ENCODE measurements around the gene SPDL1.

DNA sequence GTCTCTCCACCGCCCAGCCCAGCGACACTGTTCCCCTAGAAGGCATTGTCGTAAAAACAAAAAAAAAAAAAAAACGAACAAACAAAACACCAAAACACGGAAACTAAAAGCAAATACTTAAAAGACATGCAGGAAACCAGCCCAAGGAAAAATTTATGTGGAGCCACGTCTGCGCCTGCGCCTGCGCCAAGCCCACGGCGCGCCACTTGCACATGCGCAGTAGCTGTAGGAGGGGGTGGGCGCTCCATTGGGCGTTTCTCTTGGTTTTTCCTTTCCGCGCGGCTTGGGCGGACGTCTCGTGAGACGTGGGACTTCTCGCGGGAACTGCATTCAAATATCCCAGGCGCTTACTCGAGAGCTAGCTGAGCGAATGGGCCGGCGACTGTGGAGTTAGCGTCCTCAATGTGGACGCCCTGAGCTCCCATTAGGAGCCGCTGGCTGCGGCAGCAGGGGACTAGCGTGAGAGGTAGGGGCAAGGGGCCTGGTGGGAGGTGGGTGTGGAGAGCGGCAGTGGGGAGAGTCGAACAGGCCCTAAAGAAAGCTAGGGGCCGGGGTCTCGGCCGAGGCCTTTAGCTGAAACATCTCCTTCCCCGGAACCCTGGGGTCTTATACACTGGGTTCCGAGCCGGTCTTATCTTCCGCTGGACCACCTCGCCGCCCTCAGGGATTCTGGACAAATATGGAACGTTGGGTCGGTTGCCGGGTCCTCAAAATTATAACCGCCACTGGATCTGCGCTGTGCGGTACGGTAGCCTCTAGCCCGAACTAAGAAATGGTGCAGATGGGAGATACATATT, at the start of gene SPDL1:
- no peak for TF ChIP-seq CTCF (IDR thresholded peaks at IDR 0.05)
- peak in 1 of 2 donors; percentile 79 for TF ChIP-seq POLR2A (IDR thresholded peaks at IDR 0.05)
